ENCODE measurements around the gene CENPP.

Gene CENPP

DNA sequence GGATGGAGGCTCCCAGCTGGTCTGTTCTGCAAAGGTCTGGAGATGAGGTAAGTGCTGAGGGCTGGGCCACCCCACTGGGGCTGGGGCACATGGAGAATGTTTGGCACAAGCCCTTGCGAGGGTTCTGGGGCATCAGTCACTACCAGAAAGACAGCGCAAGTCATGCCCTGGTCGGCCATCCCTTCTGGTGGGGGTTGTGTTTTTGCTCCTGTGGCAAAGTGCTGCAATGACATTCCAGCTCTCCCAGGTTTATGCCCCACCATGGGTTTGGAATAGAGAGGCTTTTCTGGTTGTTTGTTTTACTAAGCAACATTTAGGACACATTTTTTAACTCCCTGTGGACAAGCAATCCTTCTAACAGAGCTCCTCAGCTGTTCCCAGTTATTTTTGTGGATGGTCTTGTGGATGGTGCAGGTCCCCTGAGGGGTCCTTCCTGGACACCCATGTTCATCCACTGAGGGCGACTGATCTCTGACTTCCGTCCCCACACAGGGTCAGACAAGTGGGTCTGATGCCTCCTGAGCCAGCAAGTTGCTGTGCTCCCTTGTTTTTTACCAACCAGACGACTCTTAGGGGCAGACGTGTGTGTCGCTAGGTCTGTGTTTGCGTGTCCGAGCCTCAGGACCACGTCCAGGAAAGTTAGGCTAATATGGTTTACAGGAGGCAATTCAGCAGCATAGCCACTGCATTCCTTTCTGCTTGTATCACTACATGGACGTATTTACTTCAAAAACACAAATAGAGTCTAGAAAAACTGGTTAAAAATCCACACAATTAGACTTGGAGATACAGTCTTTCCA lies 274.9 kb downstream of the CENPP start:
- no peak for DNase-seq (ENCODE audit: low read depth)

DNA sequence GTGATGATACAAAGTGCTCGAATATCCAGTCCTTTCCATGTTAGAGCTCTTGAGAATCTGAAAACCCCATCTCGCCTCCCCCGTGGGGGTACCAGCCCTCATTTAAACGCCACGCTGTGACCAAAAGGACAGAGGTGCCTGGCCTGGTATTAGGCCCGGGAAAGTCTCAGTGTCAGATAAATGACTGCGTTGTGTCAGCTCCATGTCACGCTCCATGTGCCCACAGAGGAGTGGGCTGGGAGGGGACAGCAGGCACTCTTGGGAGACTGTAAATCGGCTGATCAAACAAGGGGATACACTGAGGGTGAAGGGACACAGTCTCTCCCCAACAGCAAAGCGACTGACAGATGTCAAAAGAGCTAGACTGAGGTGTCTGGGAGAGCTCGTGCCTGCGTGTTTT lies 275.7 kb downstream of the CENPP start:
- no peak for DNase-seq (ENCODE audit: low read depth)

DNA sequence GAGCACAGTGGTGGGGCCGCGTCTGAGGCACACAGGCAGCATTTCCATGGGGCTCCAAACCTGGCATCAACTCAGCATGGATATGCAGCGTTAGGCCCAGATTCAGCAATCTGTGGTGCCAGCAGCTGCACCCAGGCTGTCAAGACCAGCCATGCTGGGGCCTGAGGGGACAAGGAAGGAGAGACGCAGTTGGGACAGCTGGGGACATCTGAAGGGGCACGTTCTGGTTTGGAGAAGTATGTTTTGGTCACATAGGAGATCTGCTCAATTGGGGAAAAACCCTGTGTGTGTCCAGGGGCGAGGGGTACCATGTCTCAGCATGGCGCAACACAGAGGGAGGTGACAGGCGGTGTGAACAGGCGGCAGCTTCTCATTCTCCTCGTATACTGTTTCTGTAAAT lies 276.7 kb downstream of the CENPP start:
- no peak for DNase-seq (ENCODE audit: low read depth)

DNA sequence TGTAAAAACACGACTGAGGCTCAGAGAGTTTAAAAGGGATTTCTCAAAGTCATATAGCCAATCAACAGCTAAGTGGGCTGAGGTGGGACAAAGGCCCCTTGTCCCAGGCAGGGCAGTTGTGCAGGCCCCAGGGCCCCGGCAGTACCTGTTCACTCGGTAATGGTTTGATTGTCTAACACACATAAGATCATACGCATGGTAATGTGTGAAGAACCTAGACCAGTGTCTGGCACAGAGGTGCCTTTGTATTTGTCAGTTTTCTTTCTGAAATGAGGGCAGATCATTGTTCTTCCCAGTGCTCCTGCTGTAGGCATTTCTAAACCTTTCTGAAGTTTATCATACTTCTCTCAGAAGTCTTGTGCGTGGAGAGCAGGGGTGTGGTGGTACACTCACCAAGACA lies 277.3 kb downstream of the CENPP start:
- DNase-seq (ENCODE audit: low read depth): no peak

DNA sequence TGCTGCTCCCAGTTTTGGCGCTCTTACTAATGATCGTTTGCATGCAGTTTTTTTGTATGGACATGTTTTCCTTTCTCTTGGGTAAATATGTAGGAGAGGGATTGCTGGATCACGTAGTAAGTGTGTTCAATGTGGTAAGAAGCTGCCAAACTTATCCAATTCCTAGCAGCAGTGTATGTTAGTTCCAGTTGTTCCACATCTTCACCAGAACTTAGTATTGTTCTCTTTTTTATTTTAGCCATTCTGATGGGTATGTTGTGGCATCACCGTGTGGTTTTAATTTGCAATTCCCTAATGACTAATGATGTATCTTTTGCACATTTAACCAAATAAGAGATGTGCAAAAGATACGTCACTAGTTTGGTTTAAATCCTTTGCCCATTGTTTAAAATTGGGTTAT lies 278.2 kb downstream of the CENPP start:
- DNase-seq (ENCODE audit: low read depth): no peak

DNA sequence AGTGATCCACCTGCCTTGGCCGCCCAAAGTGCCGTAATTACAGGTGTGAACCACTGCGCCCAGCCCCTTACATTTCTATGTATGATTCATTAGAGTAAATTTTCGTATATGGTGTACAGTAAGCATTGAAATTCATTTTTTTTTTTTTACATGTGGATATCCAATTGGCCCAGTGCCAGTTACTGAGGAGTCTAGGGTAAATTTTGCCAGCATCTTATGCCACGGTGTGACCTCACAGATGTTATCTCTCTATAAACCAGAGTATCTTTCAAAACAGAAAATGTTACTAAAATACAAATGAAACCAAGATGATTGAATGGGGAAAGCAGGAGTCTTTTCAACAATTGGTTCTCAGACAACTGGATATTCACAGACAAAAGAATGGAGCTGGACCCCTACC lies 279.5 kb downstream of the CENPP start:
- DNase-seq (ENCODE audit: low read depth): no peak

DNA sequence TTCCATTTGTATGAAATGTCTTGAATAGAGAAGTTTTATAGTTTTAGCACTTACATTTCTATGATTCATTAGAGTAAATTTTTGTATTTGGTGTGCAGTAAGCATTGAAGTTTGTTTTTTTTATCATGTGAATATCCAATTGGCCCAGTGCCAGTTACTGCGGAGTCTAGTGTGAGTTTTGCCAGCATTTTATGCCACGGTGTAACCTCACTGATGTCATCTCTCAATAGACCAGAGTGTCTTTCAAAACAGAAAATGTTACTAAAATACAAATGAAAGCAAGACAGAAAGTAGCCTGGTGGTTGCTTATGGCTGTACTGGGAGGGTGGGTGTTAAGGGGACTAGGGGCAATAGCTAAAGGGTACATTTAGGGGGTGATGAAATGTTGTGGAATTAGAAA lies 281.3 kb downstream of the CENPP start:
- no peak for DNase-seq (ENCODE audit: low read depth)

DNA sequence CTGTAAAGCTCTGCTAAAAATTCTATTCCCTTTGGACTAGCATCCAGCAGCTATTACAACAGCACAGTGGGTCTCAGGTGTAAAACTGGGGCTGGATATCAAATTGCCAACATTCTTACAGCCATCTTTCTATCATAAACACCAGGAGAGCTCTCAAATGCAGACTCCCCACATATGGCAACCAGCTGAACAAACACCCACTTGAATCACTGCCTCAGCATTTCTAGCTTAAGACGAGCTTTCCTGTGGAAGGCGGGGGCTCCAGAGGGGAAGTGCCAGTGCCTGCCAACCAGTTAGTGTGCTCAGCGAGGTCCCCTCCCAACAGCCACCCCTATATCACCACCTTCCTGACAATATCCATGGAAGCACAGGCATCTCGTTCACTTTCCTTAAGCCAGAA lies 282.0 kb downstream of the CENPP start:
- peak; percentile 61 for DNase-seq (ENCODE audit: low read depth)

DNA sequence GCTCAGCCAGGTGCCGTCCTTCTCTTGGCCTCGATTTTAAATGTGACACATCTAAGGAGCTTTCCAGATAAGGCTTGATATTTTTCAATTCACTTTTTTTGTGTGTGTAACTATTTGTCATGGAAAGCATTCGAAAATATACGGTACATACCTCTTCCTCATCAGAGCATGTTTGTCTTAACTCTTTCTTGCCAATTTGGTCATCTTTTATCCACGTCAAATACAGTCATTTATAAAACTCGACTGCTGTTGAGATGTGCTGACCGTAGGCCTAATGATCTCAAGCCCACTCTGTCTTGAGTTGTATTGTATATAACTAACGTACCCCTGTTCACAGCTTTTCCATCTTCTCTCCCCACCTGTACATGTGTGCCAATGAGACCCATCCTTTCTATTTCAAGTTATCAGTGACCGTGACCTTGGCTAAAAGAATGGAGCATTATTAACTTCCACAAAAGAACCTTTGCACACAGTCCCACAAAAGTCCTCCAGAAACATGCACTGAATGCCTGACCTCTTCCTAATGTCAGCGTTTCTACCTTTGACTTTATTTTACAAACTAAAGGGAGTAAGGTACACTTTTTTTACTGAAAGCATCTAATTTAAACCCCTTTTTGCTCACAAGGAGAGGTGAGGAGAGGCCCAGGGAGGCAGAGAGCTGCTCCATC lies 282.6 kb downstream of the CENPP start:
- no peak for DNase-seq (ENCODE audit: low read depth)

DNA sequence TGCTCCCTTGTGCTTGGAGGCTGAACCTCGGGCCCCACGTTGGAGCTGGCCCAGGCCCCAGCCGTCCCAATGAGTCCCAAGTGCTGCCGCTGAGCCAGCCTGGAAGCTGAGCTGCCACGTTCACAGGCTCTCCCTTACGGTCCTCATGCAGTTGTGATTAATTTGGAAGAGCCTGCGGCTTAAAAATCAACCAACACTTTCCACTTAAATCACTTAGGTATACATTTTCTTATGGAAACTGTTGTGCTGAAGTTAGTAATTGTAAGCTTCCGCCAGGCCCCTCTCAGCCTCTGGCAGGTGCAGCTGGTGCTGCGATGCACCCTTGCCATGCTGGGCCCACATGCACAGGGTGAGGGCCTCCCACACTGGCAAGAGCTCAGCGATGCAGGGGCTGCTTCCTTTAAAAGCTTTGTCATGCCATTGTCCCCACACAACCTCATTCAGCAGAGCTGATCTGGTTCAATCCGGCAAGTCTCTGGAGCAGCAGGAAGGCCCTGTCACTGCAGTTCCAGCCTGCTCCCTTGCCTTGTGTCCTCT lies 283.2 kb downstream of the CENPP start:
- DNase-seq (ENCODE audit: low read depth): no peak

DNA sequence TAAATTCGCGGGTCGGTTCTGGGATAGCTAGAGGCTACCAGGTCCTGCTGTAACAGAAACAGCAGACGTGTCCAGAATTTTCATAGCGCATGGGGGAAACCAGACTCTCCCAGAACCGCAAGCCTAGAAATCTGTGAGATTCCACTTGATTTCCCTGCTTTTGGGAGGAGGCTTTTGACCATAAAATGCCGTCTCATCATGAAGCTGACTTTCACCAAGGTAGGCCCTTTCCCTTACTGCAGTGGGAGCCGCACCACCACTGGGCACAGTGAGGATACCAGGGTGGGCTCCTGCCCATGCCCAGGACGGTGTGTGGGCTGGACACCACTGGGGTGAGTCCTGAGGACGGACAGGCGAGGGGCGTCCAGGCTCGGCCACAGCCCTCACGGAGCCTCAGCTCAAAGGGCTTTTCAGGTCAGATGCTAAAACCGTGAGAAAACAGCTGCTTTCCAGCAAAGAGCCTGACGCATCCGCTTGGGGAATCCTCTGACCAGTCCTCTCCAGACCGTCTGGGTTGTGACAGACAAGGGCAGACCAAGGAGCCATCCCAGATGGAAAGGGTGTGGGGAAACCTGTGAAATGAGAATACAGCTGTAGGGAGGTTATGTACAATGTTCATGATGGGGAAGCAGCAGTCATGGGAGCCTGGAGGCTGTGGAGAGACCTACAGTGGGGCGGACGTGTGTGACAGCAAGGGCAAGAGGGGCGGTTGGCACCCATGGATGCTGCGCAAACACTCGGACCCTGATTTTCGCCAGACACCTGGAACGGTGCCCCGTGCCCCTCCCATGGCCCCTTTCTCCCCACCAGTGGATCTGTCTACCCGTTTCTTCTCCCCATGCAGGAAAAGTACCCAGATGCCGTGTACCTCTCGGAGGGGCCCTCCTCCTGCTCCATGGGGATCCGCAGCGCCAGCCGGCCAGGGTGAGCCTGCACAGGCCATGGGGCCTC lies 285.0 kb downstream of the CENPP start:
- no peak for DNase-seq (ENCODE audit: low read depth)

DNA sequence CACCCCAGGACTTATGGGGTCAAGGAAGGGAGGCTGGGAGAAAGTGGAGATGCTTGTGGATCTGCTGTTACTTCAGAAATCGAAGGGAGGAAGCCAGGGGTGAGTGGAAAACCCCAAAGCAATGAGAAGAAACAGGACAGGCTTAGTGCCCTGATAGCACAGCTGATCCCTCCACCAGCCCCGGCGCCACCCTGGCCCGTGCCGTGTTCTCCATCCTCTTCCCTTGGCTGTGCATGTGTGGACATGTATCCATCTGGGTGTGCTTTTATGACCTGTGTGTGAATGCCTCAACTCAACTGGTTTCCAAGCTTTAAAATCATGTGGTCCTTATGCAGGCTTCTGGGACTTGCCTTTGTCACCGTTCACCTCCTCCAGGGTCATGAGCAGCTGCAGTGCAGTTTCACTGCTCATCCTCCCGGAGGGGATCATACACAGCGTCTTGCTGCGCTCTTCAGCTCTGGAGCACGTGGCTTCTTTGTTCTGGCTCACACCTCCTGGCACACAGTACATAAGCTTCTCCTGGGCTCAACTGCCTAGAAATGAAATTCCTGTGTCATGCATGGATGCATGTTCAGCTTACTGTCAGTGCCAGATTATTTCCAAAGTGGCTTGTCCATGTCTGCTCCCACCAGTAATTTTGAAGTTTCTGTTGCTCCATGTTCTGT lies 286.0 kb downstream of the CENPP start:
- no peak for DNase-seq (ENCODE audit: low read depth)

DNA sequence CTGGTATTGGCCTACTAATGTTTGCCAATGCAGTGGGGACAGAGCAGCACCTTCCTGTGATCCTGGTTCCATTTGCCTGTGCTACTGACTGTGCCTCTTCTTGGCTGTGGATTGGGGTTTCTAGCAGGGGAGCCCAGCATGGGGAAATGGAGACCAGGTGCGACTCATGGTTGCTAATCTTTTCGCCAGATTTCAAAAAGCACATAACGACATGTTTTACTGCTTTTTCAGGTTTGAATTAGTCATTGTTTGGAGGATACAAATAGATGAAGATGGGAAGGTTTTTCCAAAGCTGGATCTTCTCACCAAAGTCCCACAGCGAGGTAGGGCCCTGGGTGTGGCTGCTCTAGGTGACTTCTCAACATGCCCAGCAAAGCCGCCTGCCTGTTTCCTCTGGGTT lies 286.5 kb downstream of the CENPP start:
- no peak for DNase-seq (ENCODE audit: low read depth)

DNA sequence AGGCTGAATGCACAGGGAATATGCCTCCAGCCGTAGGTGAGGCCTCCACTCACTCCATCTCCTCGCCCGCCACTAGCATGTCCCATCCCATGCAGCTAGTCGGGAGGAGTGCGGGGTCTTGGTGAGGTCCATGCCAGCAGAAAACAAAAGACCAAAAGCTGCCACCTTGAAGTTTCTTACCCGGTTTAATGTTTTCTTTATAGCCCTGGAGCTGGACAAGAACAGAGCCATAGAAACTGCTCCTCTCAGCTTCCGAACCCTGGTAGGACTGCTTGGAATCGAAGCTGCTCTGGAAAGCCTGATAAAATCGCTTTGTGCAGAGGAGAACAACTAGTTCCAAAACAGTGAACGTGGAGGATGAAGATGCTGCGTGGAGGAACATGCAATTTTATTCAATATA lies 287.1 kb downstream of the CENPP start:
- DNase-seq (ENCODE audit: low read depth): no peak

DNA sequence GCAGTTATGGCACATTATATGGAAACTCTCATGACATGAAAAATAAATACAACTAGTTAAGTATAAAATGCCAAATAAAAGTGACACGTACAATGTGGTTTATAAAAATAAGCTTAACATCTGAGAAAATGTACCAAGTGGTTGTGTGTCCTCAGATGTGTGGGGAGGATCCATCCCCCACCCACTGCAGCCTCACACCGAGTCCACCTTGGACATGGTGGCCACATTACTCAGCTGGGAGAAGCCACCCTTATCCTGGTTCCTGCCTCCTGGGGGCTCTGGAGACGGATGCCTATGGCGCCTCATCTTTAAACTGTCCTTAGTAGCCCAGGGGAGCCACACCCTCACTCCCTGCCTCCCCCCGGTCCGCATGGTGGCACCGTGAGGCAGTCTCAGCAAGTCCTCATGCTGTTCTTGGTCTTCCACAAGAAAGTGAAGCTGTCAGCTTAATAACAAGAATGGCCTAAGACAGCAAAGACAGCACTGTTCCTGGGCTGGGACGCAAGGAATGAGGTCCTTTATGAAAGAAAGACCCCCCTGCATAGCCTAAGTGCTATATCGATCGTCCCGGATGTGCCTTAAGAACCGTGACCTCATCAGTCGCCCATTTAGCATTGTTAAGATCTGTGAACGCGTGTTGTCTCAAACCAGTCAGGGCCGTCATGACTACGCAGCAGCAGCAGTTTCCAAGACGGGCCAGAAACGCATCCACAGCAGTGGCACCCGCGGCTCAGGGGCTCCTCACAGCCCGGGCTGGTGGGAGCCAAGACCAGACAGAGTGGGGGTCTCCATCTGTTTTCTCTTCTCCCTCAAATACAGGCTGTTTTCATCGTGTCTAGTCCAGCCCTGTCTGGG lies 287.7 kb downstream of the CENPP start:
- no peak for DNase-seq (ENCODE audit: low read depth)

DNA sequence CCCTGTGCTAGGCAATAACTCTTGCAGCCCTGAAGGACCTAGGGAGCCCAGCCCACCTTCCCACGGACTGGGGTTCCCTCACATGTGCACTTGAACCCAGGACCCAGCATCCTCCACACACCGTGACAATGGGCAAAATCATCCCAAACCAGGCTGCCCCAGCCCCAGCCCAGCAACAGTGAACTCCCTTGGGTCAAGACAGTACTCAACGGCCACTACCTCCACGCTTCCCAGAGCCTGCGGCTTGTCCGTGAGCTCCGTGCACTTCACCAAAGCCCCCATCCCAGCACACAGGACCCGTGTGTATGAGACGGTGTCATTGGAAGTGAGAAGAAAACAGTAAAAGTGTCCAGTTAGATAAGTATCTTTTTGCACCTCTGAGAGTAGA lies 288.4 kb downstream of the CENPP start:
- DNase-seq (ENCODE audit: low read depth): no peak

DNA sequence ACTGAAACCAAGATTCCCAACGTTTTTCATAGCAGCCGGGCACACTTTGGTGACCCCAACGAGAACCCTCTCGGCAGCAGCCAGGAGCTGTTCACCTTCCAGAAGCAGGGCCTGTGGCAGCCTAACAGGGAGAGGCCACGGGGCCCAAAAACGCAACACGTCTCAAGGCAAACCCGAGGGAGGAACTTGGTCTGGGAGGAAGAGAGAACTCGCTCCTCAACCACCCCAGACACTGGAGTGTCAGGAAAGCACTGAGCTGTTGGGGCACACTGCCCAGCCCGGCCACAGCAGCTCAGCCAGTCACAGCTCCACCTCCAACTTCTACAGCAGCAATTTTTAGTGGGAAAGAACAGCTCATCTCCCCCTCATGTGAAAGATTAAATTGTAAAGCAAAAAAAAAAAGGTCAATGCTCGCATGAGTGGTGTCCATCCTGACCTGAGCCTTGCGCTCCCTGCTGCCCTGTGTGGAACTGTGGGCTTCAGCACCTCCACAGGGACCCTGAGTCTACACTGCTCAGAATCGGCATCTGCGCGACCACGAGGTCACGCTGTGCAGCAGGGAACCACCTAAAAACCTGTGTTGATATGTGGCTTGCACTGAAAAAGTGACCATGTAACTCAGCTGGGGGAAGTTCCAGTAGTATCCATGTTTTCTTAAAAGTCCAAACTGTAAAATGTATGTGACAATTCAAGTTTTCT lies 289.2 kb downstream of the CENPP start:
- no peak for DNase-seq (ENCODE audit: low read depth)

DNA sequence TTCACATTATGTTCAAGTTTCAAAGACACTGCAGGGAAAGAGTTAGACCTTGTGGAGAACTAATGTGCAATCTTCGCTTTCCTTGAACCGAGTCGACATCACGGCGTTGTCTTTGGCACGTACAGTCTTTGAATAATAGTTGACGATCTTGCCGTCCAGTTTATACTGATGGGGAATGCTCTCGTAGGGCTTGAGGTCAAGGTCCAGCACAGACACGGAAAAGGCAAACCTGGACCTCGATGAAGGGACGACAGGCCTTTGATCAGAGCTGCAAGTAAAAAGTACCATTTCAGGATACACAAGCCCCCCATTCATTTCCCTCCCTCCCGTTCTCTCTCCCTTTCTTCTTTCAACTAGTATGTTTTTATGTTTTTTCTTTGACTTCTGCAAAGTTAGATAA lies 290.0 kb downstream of the CENPP start:
- no peak for DNase-seq (ENCODE audit: low read depth)

DNA sequence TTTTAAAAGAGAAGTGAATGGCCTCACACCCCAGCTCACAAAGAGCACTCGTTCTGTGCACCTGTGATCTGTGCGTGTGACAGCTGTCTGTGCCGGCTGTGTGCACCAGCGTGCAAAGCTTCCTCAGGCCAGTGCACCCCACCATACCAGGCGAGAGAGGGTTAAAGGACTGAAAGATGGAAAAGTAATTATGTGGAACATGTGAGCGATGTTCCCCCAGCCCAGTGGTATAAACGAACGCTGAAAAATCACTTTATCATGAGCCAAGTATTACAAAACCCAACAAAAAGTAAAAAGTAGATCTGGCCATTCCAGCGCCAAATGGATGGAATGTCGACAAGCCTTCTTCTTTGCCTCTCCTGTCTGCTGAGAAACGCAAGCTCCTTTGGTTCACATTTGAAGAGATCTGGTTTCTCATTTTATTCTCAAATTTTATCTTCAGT lies 290.5 kb downstream of the CENPP start:
- no peak for DNase-seq (ENCODE audit: low read depth)

DNA sequence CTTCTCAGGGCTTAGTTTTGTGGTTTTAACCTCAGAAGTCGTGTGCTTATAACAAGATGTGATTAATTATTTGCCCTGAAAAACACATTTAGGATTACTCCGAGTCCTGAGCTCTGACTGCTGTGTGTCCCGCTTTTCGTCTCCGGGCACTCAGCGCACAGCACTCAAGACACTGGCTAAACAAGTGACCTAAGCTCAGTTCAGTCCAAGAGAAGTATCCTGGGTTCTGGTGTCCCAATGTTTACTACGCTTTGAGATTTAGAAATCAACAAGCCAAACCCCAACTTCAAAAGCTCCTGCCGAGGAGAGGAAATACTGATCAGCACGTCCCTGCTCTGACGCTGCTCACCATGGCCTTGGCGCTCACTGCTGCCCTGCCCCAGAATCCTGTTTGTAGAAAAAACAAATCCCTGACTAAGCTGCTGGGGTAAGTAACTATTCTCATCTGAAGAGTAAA lies 290.9 kb downstream of the CENPP start:
- DNase-seq (ENCODE audit: low read depth): no peak

Measured in HS-5 (cell line).